ENCODE measurements around the gene LCN15. TPM values are rescaled to one million over a fixed set of nuclear protein-coding genes. Genes with fewer than 3 reads are reported as not detected.

LCN15 gene
- total and polyA plus RNA-seq, 2 experiments from 2014 or later: 0.76 to 0.90 TPM

DNA sequence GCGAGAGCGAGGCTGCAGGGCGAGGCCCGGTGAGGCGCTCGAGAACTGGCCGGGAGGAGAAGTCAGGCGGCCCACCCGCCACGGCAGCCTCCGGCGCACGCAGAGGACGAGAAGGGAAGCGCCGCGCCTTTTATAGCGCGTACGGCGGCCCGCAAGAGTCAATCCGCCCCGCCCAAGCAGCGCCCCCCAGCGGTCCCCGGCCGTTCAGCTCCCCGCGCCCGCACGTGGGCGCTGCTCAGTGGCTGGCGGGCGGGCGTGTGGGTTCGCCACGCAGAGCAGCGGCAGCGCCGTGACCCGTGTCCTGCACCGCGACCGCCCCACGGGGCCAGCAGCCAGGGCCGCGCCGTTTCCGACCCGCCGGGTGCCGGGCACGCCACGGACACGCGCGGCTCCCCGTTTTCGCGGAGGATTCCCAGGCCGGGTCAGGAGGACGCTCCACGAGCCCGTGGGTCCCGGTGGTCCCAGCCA is 36.2 kb downstream of the LCN15 start:
- H2AFZ ChIP-seq: no peak overlapping the region; the same call in 1 of the 2 replicates

More for the DNA sequence above, 36.2 kb downstream of the LCN15 start:
- peak overlapping the region; percentile 94 for H3K4me2 ChIP-seq
- H3K27ac Mint-ChIP-seq: no peak overlapping the region
- DNase-seq (ENCODE audit: low spot score) (peak; percentile 79), ATAC-seq (peak; percentile 50)
- peaks cover 31% of the 10 kb centered on the region for H4K20me1 ChIP-seq (replicated peaks; ENCODE audit: insufficient read depth)
- H3K4me1 ChIP-seq (ENCODE audit: insufficient read depth): peaks cover 9% of the 10 kb centered on the region; the same call in 1 of the 2 replicates
- peak overlapping the region; percentile 93; the same call in 2 of the 3 replicates for H3K4me3 Mint-ChIP-seq
- H3K79me2 ChIP-seq (replicated peaks; ENCODE audit: insufficient read depth): peaks cover 35% of the 10 kb centered on the region
- peaks cover 15% of the 10 kb centered on the region for H3K27me3 ChIP-seq (ENCODE audit: insufficient read depth)
- peaks cover 28% of the 10 kb centered on the region for H3K27me3 Mint-ChIP-seq (ENCODE audit: insufficient read depth, low read depth, poor library complexity)
- H3K27ac ChIP-seq (ENCODE audit: low read depth): no peak overlapping the region
- peaks cover 18% of the 10 kb centered on the region for H3K4me1 Mint-ChIP-seq
- TF ChIP-seq NANOG (IDR thresholded peaks at IDR 0.05; ENCODE audit: borderline replicate concordance) (no peak), POLR2AphosphoS5 (IDR thresholded peaks at IDR 0.05; ENCODE audit: low read depth) (peak; percentile 95), ZNF331 (CRISPR knock-in tag; IDR thresholded peaks at IDR 0.05; ENCODE audit: low read depth) (no peak), STAT1 (IDR thresholded peaks at IDR 0.05; ENCODE audit: unreplicated experiment) (no peak), CREB1 (CRISPR knock-in tag; IDR thresholded peaks at IDR 0.05; ENCODE audit: low read depth) (peak; percentile 88), EZH2phosphoT487 (IDR thresholded peaks at IDR 0.05; ENCODE audit: unreplicated experiment) (no peak), ZNF114 (CRISPR knock-in tag; IDR thresholded peaks at IDR 0.05) (no peak)
- TF ChIP-seq, protein P1, sequence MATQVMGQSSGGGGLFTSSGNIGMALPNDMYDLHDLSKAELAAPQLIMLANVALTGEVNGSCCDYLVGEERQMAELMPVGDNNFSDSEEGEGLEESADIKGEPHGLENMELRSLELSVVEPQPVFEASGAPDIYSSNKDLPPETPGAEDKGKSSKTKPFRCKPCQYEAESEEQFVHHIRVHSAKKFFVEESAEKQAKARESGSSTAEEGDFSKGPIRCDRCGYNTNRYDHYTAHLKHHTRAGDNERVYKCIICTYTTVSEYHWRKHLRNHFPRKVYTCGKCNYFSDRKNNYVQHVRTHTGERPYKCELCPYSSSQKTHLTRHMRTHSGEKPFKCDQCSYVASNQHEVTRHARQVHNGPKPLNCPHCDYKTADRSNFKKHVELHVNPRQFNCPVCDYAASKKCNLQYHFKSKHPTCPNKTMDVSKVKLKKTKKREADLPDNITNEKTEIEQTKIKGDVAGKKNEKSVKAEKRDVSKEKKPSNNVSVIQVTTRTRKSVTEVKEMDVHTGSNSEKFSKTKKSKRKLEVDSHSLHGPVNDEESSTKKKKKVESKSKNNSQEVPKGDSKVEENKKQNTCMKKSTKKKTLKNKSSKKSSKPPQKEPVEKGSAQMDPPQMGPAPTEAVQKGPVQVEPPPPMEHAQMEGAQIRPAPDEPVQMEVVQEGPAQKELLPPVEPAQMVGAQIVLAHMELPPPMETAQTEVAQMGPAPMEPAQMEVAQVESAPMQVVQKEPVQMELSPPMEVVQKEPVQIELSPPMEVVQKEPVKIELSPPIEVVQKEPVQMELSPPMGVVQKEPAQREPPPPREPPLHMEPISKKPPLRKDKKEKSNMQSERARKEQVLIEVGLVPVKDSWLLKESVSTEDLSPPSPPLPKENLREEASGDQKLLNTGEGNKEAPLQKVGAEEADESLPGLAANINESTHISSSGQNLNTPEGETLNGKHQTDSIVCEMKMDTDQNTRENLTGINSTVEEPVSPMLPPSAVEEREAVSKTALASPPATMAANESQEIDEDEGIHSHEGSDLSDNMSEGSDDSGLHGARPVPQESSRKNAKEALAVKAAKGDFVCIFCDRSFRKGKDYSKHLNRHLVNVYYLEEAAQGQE (IDR thresholded peaks at IDR 0.05; ENCODE audit: unreplicated experiment): no peak
- TF ChIP-seq, protein P2, sequence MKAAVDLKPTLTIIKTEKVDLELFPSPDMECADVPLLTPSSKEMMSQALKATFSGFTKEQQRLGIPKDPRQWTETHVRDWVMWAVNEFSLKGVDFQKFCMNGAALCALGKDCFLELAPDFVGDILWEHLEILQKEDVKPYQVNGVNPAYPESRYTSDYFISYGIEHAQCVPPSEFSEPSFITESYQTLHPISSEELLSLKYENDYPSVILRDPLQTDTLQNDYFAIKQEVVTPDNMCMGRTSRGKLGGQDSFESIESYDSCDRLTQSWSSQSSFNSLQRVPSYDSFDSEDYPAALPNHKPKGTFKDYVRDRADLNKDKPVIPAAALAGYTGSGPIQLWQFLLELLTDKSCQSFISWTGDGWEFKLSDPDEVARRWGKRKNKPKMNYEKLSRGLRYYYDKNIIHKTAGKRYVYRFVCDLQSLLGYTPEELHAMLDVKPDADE (IDR thresholded peaks at IDR 0.05): peak; percentile 45; the same call in 1 of the 2 replicates
- TF ChIP-seq, protein P3, sequence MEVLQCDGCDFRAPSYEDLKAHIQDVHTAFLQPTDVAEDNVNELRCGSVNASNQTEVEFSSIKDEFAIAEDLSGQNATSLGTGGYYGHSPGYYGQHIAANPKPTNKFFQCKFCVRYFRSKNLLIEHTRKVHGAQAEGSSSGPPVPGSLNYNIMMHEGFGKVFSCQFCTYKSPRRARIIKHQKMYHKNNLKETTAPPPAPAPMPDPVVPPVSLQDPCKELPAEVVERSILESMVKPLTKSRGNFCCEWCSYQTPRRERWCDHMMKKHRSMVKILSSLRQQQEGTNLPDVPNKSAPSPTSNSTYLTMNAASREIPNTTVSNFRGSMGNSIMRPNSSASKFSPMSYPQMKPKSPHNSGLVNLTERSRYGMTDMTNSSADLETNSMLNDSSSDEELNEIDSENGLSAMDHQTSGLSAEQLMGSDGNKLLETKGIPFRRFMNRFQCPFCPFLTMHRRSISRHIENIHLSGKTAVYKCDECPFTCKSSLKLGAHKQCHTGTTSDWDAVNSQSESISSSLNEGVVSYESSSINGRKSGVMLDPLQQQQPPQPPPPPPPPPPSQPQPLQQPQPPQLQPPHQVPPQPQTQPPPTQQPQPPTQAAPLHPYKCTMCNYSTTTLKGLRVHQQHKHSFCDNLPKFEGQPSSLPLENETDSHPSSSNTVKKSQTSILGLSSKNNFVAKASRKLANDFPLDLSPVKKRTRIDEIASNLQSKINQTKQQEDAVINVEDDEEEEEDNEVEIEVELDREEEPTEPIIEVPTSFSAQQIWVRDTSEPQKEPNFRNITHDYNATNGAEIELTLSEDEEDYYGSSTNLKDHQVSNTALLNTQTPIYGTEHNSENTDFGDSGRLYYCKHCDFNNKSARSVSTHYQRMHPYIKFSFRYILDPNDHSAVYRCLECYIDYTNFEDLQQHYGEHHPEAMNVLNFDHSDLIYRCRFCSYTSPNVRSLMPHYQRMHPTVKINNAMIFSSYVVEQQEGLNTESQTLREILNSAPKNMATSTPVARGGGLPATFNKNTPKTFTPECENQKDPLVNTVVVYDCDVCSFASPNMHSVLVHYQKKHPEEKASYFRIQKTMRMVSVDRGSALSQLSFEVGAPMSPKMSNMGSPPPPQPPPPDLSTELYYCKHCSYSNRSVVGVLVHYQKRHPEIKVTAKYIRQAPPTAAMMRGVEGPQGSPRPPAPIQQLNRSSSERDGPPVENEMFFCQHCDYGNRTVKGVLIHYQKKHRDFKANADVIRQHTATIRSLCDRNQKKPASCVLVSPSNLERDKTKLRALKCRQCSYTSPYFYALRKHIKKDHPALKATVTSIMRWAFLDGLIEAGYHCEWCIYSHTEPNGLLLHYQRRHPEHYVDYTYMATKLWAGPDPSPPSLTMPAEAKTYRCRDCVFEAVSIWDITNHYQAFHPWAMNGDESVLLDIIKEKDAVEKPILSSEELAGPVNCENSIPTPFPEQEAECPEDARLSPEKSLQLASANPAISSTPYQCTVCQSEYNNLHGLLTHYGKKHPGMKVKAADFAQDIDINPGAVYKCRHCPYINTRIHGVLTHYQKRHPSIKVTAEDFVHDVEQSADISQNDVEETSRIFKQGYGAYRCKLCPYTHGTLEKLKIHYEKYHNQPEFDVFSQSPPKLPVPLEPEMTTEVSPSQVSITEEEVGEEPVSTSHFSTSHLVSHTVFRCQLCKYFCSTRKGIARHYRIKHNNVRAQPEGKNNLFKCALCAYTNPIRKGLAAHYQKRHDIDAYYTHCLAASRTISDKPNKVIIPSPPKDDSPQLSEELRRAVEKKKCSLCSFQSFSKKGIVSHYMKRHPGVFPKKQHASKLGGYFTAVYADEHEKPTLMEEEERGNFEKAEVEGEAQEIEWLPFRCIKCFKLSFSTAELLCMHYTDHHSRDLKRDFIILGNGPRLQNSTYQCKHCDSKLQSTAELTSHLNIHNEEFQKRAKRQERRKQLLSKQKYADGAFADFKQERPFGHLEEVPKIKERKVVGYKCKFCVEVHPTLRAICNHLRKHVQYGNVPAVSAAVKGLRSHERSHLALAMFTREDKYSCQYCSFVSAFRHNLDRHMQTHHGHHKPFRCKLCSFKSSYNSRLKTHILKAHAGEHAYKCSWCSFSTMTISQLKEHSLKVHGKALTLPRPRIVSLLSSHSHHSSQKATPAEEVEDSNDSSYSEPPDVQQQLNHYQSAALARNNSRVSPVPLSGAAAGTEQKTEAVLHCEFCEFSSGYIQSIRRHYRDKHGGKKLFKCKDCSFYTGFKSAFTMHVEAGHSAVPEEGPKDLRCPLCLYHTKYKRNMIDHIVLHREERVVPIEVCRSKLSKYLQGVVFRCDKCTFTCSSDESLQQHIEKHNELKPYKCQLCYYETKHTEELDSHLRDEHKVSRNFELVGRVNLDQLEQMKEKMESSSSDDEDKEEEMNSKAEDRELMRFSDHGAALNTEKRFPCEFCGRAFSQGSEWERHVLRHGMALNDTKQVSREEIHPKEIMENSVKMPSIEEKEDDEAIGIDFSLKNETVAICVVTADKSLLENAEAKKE (CRISPR knock-in tag; IDR thresholded peaks at IDR 0.05): no peak
- TF ChIP-seq, protein P4, sequence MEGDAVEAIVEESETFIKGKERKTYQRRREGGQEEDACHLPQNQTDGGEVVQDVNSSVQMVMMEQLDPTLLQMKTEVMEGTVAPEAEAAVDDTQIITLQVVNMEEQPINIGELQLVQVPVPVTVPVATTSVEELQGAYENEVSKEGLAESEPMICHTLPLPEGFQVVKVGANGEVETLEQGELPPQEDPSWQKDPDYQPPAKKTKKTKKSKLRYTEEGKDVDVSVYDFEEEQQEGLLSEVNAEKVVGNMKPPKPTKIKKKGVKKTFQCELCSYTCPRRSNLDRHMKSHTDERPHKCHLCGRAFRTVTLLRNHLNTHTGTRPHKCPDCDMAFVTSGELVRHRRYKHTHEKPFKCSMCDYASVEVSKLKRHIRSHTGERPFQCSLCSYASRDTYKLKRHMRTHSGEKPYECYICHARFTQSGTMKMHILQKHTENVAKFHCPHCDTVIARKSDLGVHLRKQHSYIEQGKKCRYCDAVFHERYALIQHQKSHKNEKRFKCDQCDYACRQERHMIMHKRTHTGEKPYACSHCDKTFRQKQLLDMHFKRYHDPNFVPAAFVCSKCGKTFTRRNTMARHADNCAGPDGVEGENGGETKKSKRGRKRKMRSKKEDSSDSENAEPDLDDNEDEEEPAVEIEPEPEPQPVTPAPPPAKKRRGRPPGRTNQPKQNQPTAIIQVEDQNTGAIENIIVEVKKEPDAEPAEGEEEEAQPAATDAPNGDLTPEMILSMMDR (conservative IDR thresholded peaks at IDR 0.05; ENCODE audit: low read depth in 2 of 2): peak; percentile 56 to 79
- peaks cover 22% of the 10 kb centered on the region for H3K36me3 ChIP-seq (ENCODE audit: insufficient read depth)
- peaks cover 43% of the 10 kb centered on the region for H3F3A ChIP-seq (replicated peaks; ENCODE audit: low read depth)
- H3K9me2 ChIP-seq (ENCODE audit: insufficient read depth): no peaks in the 10 kb centered on the region
- H3K4me3 ChIP-seq: peak overlapping the region; percentile 99
- H3K9me3 Mint-ChIP-seq: no peaks in the 10 kb centered on the region; the same call in 1 of the 3 replicates
- peaks cover 48% of the 10 kb centered on the region for H3K36me3 Mint-ChIP-seq (ENCODE audit: low read depth)
